HK-2 (cell line): ENCODE data around the gene ATG9B.
"Not testable (repeated sequence)": the region's sequence is repeated elsewhere in the genome, so short reads cannot be mapped to it uniquely, and the experiment has no call there.

Source experiments
- DNase-seq: peaks from one replicate; pipeline ENCODE4 v3.0.0-alpha.2; 2018; ENCODE audit not compliant: unreplicated experiment

The ATG9B gene

GRCh38 chr7:151015967-151016366 is 8.3 kb downstream of the ATG9B start:
- DNase-seq, result no peak

DNA sequence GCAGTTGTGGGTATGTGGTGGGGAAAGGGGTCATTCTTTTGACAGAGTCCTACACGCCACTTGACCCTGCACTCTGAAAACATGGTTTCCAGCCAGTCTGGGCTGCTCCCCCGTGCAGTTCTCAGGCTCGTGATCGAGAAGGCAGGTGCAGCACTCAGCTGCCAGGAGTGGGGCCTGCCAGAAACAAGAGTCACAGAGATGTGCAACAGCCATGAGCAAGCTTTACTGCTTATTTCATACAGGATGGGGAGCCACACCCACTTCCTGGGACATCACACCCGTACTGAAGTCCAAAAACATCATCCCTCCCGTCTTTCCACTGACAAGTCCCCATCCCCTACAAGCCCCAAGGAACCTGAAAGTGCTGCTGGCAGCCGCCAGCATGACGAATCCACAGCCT is 9.3 kb downstream of the ATG9B start:
- no peak for DNase-seq

- peak; percentile 70 for DNase-seq
Measured at GRCh38 chr7:151013733-151014497, 10.4 kb downstream of the ATG9B start.

DNA sequence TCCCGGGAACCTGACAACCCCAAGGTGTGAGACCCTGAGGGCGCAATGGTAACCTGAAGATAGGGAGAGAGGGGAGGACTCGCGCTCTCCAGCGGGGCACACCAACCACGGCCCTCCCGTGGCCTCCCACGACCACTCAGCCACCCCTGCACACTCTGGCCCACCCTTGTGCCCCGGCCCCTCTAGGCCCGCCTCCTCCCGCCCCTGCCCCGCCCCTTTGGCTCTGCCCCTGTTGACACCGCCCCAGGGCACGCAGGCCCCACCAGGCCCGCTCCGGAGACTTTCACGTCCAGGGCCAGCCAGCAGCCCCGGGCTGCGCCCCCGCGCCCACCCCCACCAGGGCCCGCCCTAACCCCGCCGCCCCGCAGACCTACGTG is 10.9 kb downstream of the ATG9B start:
- DNase-seq, result no peak

DNA sequence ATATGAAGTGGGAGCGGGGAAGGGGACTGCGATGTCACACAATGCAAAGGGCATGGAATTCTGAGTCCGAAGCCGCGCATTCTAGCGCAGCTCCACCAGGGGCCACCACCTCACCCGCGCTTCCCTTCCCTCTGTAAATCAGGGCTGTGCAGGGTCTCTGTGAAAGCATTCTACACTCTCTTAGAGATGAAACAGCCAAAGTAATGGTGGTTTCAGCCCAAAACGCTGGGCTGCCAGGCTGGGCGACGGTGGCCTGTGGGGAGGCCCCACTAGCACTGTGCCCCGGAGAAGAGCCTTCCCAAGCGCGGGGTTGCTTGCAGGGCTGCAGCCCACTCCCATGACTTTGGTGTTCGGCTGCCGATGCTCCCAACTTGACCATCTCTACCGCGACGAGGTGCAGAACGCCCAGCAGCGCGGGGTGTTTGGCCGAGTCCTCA is 11.4 kb downstream of the ATG9B start:
- DNase-seq, result no peak

DNA sequence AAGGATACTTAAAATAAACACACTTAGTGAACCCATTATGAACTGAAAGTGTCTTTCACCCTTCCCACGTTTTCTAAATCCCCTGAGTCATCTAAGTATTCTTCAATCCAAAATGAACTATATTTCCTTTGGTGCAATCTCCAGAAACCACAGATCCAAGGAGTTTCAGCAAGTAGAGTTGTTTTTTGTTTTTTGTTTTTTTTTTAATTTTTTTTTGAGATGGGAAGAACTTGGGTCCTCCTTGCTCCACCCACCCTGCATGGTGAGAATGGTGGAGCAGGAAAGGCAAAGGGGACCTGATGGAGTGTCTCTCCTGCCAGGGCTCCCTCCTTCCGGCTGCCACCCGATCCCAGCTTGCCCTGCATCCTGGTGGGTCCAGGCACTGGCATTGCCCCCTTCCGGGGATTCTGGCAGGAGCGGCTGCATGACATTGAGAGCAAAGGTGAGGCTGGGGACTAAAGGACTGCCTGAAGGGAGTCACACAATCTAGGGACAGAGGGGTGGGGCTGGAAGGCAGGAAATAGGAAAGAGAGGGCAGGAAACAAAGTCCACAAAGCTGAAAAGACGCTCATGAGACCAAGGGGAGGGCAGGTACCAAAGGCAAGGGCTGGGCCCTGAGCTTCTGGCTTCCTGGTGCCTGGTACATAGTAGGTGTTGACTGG is 12.1 kb downstream of the ATG9B start:
- DNase-seq, result no peak

DNA sequence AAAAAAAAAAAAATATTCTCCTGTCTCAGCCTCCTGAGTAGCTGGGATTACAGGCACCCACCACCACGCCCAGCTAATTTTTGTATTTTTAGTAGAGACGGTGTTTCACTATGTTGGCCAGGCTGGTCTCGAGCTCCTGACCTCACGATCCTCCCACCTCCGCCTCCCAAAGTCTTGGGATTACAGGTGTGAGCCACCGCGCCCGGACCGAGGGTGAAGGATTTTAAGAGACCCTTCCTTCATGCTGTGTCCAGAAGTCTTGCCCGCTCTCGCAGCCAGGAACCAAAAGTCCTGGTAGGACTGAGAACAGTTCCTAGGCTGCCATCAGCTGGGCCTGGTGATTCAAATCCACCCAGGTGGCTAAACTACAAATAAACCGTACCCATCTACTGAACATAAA is 12.7 kb downstream of the ATG9B start:
- DNase-seq, result not testable (repeated sequence)

GRCh38 chr7:151011097-151011409 is 13.2 kb downstream of the ATG9B start:
- DNase-seq, result no peak

- no peak for DNase-seq
Measured at GRCh38 chr7:151010307-151011096, 13.8 kb downstream of the ATG9B start.

DNA sequence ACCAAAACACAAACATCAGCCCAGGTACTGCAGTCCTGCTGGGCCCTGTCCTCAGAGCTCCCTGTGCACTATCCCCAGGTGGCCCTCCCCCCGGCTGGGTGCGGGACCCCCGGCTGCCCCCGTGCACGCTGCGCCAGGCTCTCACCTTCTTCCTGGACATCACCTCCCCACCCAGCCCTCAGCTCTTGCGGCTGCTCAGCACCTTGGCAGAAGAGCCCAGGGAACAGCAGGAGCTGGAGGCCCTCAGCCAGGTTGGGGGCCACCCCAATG is 14.3 kb downstream of the ATG9B start:
- no peak for DNase-seq

DNA sequence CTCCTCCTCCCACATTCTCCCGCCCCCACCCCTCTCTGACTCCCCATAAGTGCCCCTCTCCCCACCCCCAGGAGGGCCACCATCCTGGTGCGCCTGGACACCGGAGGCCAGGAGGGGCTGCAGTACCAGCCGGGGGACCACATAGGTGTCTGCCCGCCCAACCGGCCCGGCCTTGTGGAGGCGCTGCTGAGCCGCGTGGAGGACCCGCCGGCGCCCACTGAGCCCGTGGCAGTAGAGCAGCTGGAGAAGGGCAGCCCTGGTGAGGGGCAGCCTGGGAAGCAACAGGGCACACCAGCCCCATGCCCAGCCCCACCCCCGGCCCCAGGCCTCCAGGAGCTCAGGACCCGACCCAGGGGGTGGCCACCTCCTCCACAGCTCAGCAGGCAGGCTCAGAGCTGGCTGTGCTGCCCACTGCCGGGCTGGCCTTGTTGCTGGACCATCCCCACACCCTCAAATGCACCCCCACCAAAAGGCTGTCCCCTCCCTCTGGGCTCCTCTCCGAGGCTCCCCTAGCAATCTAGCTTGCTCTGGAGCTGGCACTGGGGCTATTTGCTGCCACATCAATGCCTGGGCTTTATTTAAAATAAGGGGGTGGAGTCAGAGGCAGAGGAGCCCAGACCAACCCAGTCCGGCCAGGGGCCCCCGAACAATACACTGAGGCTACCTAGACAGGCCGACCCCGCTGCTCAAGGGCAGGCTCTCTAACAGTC is 14.8 kb downstream of the ATG9B start:
- DNase-seq, result no peak

DNA sequence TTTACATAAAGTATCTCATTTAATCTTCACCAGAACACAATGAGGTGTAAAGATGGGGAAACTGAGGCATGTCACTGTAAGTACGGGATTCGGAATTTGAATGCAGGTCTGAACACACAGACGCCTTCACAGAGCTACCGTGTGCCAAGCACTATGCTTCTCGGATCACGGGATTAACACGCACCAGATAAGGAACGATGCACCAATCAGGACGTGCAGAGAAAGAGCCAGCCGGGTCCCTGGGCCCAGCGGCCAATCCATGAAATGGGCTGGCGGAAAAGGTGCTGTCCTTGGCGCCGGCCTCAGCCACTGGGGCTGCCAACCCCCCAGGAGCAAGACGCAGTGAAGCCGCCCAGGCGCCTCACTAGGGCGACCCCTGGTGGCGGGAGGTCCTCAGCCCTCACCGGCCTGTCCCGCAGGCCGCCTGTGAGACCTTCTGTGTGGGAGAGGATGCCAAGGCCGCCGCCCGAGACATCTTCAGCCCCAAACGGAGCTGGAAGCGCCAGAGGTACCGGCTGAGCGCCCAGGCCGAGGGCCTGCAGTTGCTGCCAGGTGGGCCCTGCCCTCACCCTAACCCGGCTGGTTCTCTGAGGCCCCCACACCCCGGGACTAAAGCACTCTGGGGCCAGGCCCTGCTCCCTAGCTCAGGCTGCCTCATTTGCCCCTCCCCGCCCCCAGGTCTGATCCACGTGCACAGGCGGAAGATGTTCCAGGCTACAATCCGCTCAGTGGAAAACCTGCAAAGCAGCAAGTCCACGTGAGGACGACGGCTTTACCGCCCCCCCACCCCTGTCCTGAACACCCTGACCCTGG is 15.6 kb downstream of the ATG9B start:
- no peak for DNase-seq

- DNase-seq, result no peak
Measured at GRCh38 chr7:151008143-151008510, 16.2 kb downstream of the ATG9B start.

DNA sequence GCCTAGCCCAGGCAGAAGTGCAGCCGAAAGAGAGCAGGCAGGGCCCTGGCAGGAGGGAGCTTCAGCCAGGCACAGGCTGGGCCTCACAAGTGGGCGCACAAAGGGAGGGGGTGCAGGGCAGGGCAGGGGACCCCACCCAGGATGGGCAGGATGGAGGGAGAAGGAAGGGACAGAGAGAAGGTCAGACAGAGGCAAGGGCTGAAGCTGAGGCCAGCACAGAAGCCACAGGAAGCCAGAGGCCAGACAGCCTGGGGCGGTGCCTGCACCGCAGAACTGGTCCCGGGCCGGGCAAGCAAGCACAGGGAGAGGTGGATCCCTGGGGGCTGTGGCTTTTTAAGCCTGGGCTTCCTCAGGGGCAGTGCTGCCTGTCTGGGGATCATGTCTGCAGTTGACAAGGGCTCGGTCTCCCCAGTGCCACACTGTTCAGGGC is 16.8 kb downstream of the ATG9B start:
- no peak for DNase-seq

DNA sequence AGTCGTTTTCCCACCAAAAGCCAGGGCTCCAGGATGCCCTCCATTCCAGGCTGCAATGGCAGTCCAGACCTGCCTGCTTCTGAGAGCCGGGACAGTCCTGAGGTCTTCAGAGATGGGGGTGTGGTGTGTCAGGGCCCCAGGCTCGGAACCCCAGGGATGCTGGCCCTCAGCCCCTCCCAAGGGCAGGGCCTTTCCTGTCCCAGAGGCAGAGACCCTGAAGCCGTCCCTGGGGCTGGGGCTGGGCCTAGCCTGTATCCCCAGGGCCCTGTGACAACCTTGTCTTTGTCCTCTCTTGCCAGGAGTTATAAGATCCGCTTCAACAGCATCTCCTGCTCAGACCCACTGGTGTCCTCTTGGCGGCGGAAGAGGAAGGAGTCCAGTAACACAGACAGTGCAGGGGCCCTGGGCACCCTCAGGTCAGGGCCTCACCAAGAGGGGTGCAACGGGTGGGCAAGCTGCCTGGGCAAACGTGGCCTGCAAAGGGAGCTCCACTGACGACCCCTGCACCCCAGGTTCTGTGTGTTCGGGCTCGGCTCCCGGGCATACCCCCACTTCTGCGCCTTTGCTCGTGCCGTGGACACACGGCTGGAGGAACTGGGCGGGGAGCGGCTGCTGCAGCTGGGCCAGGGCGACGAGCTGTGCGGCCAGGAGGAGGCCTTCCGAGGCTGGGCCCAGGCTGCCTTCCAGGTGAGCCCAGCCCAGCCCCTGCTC is 17.5 kb downstream of the ATG9B start:
- DNase-seq, result no peak

DNA sequence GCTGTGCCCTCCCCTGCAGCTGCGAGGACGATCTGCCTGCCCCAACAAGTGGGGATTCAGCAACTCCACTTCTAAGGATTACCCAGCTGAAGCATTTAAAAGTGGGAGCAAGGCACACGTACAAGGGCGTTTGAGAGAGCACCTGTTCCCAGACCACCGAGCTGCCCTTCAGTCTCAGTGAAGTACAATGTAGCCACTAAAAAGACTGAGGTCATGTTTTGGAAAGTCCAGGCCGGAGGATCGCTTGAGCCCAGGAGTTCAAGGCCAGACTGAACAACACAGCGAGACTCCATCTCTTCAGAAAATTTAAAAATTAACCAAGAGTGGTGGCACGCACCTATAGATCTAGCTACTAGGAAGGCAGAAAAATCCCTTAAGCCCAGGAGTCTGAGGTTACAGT is 18.7 kb downstream of the ATG9B start:
- no peak for DNase-seq

DNA sequence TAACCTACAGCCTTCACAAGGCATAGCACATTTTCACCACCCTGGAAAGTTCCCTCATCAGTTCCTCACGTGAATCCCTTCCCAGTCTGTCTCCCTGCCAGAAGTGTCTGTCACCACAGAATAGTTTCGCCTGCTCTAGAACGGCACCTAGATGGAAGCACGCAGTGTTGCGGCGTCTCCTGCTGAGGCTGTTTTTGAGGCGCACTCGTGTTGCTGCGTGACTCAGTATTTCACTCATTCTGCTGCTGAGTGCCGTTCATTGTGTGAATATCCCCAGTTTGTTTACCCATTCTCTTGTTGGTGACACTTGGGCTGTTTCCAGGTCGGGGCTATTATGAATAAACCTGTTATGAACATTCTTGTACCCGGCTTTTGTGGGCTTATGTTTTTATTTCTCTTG is 20.7 kb downstream of the ATG9B start:
- no peak for DNase-seq

DNA sequence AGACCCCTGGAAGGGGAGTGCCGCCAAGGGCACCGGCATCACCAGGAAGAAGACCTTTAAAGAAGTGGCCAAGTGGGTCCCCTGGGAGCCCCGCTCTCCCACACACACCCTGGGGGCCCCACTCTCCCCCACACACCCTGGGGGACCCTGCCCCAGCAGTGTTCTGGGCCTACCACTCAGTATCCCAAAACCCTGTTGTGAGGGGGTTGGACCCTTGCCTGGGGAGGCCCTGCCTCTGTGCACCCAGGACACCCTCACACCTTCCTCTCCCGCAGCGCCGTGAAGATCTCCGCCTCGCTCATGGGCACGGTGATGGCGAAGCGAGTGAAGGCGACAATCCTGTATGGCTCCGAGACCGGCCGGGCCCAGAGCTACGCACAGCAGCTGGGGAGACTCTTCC is 22.7 kb downstream of the ATG9B start:
- DNase-seq, result no peak

- DNase-seq, result no peak
Measured at GRCh38 chr7:151000897-151001495, 23.3 kb downstream of the ATG9B start.

- no peak for DNase-seq
Measured at GRCh38 chr7:150999497-151000230, 24.6 kb downstream of the ATG9B start.
